Neural cell (in vitro differentiated cells): ENCODE measurements around the gene MRPL30.

ENCODE experiments used
- CTCF ChIP-seq: fragments of 450-650 bp; IDR thresholded peaks from 2 replicates; pipeline ENCODE4 v1.5.1; 2014; ENCODE audit warnings: antibody characterized with exemption, mild to moderate bottlenecking, moderate library complexity; ENCODE audit not compliant: poor library complexity, severe bottlenecking
- EP300 ChIP-seq: fragments of 450-650 bp; conservative IDR thresholded peaks from 2 replicates; pipeline ENCODE4 v1.6.1; 2014; ENCODE audit warnings: antibody characterized with exemption, mild to moderate bottlenecking, moderate library complexity; ENCODE audit not compliant: poor library complexity, severe bottlenecking
- EZH2 ChIP-seq: fragments of 200-600, 300-800 bp; shearing (Covaris generic), sonication (generic); IDR thresholded peaks from 2 replicates; pipeline ENCODE4 v1.6.1; 2014; ENCODE audit warnings: antibody characterized with exemption, low read length, borderline replicate concordance, mild to moderate bottlenecking; ENCODE audit not compliant: insufficient read depth, poor library complexity, severe bottlenecking
- MXI1 ChIP-seq: fragments of 450-650 bp; conservative IDR thresholded peaks from 2 replicates; pipeline ENCODE4 v1.6.1; 2014; ENCODE audit warnings: antibody characterized with exemption, mild to moderate bottlenecking; ENCODE audit not compliant: poor library complexity, severe bottlenecking
- SMC3 ChIP-seq: fragments of 450-650 bp; conservative IDR thresholded peaks from 2 replicates; pipeline ENCODE4 v1.6.1; 2014; ENCODE audit warnings: antibody characterized with exemption, mild to moderate bottlenecking, moderate library complexity; ENCODE audit not compliant: poor library complexity

- TF ChIP-seq CTCF (no peak), EP300 (no peak), EZH2 (no peak), MXI1 (no peak), SMC3 (no peak)
Measured at GRCh38 chr2:99242151-99242550, 61.2 kb downstream of the MRPL30 start.
